Measurements from ENCODE around the gene CEACAM16.

GRCh38 chr19:44756089-44756562 lies 57.2 kb downstream of the CEACAM16 start:
- TF ChIP-seq, protein P1, sequence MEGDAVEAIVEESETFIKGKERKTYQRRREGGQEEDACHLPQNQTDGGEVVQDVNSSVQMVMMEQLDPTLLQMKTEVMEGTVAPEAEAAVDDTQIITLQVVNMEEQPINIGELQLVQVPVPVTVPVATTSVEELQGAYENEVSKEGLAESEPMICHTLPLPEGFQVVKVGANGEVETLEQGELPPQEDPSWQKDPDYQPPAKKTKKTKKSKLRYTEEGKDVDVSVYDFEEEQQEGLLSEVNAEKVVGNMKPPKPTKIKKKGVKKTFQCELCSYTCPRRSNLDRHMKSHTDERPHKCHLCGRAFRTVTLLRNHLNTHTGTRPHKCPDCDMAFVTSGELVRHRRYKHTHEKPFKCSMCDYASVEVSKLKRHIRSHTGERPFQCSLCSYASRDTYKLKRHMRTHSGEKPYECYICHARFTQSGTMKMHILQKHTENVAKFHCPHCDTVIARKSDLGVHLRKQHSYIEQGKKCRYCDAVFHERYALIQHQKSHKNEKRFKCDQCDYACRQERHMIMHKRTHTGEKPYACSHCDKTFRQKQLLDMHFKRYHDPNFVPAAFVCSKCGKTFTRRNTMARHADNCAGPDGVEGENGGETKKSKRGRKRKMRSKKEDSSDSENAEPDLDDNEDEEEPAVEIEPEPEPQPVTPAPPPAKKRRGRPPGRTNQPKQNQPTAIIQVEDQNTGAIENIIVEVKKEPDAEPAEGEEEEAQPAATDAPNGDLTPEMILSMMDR (IDR thresholded peaks at IDR 0.05; ENCODE audit: low read depth, low read length): no peak
- no peak for TF ChIP-seq MAX (IDR thresholded peaks at IDR 0.05; ENCODE audit: low read depth, low read length)
- no peak for TF ChIP-seq POLR2A (IDR thresholded peaks at IDR 0.05; ENCODE audit: extremely low read depth, insufficient read length)
- no peak for TF ChIP-seq MYC (IDR thresholded peaks at IDR 0.05; ENCODE audit: low read depth, low read length)

Data from NB4 (cell line).